ENCODE data around the gene ZFP1. TPM values are rescaled to one million over a fixed set of nuclear protein-coding genes. Genes with fewer than 3 reads are reported as not detected.

ZFP1 gene
- total and polyA plus RNA-seq, 9 of the 15 experiments (the other 6 are each of a cell fraction or from before 2014, with no cell fraction given): 2.6 to 14.7 (median 11.6) TPM

DNA sequence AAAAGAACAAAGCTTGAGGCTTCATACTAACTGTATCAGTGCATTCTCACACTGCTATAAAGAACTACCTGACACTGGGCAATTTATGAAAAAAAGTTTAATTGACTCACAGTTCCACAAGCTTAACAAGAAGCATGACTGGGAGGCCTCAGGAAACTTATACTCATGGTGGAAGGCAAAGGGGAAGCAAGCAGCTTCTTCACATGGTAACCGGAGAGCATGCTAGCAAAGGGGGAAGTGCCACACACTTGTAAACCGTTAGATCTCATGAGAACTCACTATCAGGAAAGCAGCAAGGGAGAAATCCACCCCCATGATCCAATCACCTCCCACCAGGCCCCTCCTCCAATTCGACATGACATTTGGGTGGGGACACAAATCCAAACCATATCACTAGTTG, 33.3 kb downstream of the ZFP1 start (continued):
- TF ChIP-seq, protein P1, sequence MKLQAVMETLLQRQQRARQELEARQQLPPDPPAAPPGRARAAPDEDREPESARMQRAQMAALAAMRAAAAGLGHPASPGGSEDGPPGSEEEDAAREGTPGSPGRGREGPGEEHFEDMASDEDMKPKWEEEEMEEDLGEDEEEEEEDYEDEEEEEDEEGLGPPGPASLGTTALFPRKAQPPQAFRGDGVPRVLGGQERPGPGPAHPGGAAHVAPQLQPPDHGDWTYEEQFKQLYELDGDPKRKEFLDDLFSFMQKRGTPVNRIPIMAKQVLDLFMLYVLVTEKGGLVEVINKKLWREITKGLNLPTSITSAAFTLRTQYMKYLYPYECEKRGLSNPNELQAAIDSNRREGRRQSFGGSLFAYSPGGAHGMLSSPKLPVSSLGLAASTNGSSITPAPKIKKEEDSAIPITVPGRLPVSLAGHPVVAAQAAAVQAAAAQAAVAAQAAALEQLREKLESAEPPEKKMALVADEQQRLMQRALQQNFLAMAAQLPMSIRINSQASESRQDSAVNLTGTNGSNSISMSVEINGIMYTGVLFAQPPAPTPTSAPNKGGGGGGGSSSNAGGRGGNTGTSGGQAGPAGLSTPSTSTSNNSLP (IDR thresholded peaks at IDR 0.05; ENCODE audit: borderline replicate concordance, low read depth, low read length): no peak
- TF ChIP-seq SMC3 (conservative IDR thresholded peaks at IDR 0.05; ENCODE audit: insufficient read depth, low read depth, low read length): no peak
- TF ChIP-seq FOSL1 (tag; conservative IDR thresholded peaks at IDR 0.05): no peak
- TF ChIP-seq, protein P2, sequence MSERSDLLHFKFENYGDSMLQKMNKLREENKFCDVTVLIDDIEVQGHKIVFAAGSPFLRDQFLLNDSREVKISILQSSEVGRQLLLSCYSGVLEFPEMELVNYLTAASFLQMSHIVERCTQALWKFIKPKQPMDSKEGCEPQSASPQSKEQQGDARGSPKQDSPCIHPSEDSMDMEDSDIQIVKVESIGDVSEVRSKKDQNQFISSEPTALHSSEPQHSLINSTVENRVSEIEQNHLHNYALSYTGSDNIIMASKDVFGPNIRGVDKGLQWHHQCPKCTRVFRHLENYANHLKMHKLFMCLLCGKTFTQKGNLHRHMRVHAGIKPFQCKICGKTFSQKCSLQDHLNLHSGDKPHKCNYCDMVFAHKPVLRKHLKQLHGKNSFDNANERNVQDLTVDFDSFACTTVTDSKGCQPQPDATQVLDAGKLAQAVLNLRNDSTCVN (CRISPR knock-in tag; IDR thresholded peaks at IDR 0.05): no peak
- TF ChIP-seq ZNF23 (CRISPR knock-in tag; IDR thresholded peaks at IDR 0.05): no peak
- no peak for TF ChIP-seq MED1 (CRISPR knock-in tag; IDR thresholded peaks at IDR 0.05; ENCODE audit: borderline replicate concordance)
- TF ChIP-seq, protein P3, sequence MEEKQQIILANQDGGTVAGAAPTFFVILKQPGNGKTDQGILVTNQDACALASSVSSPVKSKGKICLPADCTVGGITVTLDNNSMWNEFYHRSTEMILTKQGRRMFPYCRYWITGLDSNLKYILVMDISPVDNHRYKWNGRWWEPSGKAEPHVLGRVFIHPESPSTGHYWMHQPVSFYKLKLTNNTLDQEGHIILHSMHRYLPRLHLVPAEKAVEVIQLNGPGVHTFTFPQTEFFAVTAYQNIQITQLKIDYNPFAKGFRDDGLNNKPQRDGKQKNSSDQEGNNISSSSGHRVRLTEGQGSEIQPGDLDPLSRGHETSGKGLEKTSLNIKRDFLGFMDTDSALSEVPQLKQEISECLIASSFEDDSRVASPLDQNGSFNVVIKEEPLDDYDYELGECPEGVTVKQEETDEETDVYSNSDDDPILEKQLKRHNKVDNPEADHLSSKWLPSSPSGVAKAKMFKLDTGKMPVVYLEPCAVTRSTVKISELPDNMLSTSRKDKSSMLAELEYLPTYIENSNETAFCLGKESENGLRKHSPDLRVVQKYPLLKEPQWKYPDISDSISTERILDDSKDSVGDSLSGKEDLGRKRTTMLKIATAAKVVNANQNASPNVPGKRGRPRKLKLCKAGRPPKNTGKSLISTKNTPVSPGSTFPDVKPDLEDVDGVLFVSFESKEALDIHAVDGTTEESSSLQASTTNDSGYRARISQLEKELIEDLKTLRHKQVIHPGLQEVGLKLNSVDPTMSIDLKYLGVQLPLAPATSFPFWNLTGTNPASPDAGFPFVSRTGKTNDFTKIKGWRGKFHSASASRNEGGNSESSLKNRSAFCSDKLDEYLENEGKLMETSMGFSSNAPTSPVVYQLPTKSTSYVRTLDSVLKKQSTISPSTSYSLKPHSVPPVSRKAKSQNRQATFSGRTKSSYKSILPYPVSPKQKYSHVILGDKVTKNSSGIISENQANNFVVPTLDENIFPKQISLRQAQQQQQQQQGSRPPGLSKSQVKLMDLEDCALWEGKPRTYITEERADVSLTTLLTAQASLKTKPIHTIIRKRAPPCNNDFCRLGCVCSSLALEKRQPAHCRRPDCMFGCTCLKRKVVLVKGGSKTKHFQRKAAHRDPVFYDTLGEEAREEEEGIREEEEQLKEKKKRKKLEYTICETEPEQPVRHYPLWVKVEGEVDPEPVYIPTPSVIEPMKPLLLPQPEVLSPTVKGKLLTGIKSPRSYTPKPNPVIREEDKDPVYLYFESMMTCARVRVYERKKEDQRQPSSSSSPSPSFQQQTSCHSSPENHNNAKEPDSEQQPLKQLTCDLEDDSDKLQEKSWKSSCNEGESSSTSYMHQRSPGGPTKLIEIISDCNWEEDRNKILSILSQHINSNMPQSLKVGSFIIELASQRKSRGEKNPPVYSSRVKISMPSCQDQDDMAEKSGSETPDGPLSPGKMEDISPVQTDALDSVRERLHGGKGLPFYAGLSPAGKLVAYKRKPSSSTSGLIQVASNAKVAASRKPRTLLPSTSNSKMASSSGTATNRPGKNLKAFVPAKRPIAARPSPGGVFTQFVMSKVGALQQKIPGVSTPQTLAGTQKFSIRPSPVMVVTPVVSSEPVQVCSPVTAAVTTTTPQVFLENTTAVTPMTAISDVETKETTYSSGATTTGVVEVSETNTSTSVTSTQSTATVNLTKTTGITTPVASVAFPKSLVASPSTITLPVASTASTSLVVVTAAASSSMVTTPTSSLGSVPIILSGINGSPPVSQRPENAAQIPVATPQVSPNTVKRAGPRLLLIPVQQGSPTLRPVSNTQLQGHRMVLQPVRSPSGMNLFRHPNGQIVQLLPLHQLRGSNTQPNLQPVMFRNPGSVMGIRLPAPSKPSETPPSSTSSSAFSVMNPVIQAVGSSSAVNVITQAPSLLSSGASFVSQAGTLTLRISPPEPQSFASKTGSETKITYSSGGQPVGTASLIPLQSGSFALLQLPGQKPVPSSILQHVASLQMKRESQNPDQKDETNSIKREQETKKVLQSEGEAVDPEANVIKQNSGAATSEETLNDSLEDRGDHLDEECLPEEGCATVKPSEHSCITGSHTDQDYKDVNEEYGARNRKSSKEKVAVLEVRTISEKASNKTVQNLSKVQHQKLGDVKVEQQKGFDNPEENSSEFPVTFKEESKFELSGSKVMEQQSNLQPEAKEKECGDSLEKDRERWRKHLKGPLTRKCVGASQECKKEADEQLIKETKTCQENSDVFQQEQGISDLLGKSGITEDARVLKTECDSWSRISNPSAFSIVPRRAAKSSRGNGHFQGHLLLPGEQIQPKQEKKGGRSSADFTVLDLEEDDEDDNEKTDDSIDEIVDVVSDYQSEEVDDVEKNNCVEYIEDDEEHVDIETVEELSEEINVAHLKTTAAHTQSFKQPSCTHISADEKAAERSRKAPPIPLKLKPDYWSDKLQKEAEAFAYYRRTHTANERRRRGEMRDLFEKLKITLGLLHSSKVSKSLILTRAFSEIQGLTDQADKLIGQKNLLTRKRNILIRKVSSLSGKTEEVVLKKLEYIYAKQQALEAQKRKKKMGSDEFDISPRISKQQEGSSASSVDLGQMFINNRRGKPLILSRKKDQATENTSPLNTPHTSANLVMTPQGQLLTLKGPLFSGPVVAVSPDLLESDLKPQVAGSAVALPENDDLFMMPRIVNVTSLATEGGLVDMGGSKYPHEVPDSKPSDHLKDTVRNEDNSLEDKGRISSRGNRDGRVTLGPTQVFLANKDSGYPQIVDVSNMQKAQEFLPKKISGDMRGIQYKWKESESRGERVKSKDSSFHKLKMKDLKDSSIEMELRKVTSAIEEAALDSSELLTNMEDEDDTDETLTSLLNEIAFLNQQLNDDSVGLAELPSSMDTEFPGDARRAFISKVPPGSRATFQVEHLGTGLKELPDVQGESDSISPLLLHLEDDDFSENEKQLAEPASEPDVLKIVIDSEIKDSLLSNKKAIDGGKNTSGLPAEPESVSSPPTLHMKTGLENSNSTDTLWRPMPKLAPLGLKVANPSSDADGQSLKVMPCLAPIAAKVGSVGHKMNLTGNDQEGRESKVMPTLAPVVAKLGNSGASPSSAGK (IDR thresholded peaks at IDR 0.05): peak; percentile 67
- TF ChIP-seq SREBF1 (IDR thresholded peaks at IDR 0.05; ENCODE audit: borderline replicate concordance, low read depth, low read length): no peak
- no peak for TF ChIP-seq CREBBP (IDR thresholded peaks at IDR 0.05; ENCODE audit: low read depth, low read length)
- TF ChIP-seq ZNF174 (CRISPR knock-in tag; IDR thresholded peaks at IDR 0.05): no peak

All from K562 (cell line).